Measurements from ENCODE around the gene EIPR1.

DNA sequence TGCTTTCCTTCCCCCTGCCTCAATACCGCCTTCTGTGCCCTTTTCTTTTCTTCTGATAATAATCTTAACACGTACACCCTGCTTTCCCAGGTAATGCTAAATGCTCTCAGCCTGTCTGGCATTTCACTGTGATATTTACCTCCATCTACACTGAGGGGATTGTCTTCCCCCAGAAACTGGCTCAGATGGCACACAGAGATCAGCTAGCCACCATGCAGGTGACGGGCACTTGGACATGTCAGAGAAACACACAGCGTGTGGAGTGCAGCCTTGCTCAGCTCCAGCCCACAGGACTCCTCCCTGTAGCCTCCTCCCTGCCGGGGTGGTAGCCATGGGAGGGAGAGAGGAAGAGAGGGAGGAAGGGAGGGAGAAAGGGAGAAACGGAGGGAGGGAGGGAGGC, 131.2 kb downstream of the EIPR1 start:
- no peak for TF ChIP-seq CTCF (IDR thresholded peaks at IDR 0.05)
- TF ChIP-seq EP300 (IDR thresholded peaks at IDR 0.05), result no peak
- no peak for TF ChIP-seq POLR2A (IDR thresholded peaks at IDR 0.05; ENCODE audit: low read depth)

All from esophagus muscularis mucosa (tissue), 4 donors.